GM19455 (cell line): Measurements from ENCODE around the gene GGNBP2.
"Not testable (repeated sequence)": the region's sequence is repeated elsewhere in the genome, so short reads cannot be mapped to it uniquely, and the experiment has no call there.

Experiments
- ATAC-seq: cut with Tn5 transposase; IDR thresholded peaks from one replicate; pipeline ENCODE4 v1.9.1; 2021; ENCODE audit not compliant: unreplicated experiment

The GGNBP2 gene

GRCh38 chr17:36544307-36545076, at the start of gene GGNBP2:
GGNBP2 (plus strand) TSS chr17:36544919; CDS start chr17:36545725, 806 bp downstream.
- peak; percentile 55 for ATAC-seq

GRCh38 chr17:36495076-36495578, 49.6 kb upstream of the GGNBP2 start:
- no peak for ATAC-seq

GRCh38 chr17:36496018-36496789, 48.5 kb upstream of the GGNBP2 start:
- ATAC-seq: no peak

GRCh38 chr17:36498155-36498554, 46.6 kb upstream of the GGNBP2 start:
- no peak for ATAC-seq

GRCh38 chr17:36498560-36499300, 46.0 kb upstream of the GGNBP2 start:
- ATAC-seq: no peak

GRCh38 chr17:36500745-36501225, 43.9 kb upstream of the GGNBP2 start:
- no peak for ATAC-seq

- ATAC-seq: no peak
These were observed 43.4 kb upstream of the GGNBP2 start for GRCh38 chr17:36501351-36501750.

GRCh38 chr17:36501963-36502362, 42.8 kb upstream of the GGNBP2 start:
- ATAC-seq: no peak

- ATAC-seq: no peak
These were observed 41.1 kb upstream of the GGNBP2 start for GRCh38 chr17:36503456-36504155.

GRCh38 chr17:36504156-36504545, 40.6 kb upstream of the GGNBP2 start:
- no peak for ATAC-seq

- no peak for ATAC-seq
These were observed 39.5 kb upstream of the GGNBP2 start for GRCh38 chr17:36505171-36505570.

- ATAC-seq: no peak
These were observed 38.4 kb upstream of the GGNBP2 start for GRCh38 chr17:36506249-36506826.

GRCh38 chr17:36506831-36507230, 37.9 kb upstream of the GGNBP2 start:
- no peak for ATAC-seq

- ATAC-seq: no peak
These were observed 37.5 kb upstream of the GGNBP2 start for GRCh38 chr17:36507266-36507665.

GRCh38 chr17:36508439-36508838, 36.3 kb upstream of the GGNBP2 start:
- not testable (repeated sequence) for ATAC-seq

- no peak for ATAC-seq
These were observed 35.3 kb upstream of the GGNBP2 start for GRCh38 chr17:36509272-36509985.

GRCh38 chr17:36510636-36511035, 34.1 kb upstream of the GGNBP2 start:
- ATAC-seq: no peak

GRCh38 chr17:36511216-36511615, 33.5 kb upstream of the GGNBP2 start:
- no peak for ATAC-seq

- no peak for ATAC-seq
These were observed 32.1 kb upstream of the GGNBP2 start for GRCh38 chr17:36512641-36513040.

- no peak for ATAC-seq
These were observed 29.9 kb upstream of the GGNBP2 start for GRCh38 chr17:36514856-36515255.
